GM23338 (cell line): ENCODE data around the gene HOXD9. TPM values are rescaled to one million over a fixed set of nuclear protein-coding genes. Genes with fewer than 3 reads are reported as not detected.

Experiments
- ATAC-seq: fragments of 200-7000 bp; cut with Tn5 transposase; 3 replicates; pipeline ENCODE4 v1.9.1; 2020
- DNase-seq: peaks from one replicate; pipeline ENCODE4 v3.0.0-alpha.2; 2015; ENCODE audit warnings: low spot score
- H2AFZ ChIP-seq: fragments of 200-600 bp; sonication (generic); 2 replicates; pipeline ENCODE4 v1.8.0; 2016; ENCODE audit warnings: antibody characterized with exemption, mild to moderate bottlenecking, moderate library complexity
- H3F3A ChIP-seq: fragments of 200-600 bp; sonication (generic); replicated peaks from 2 replicates; pipeline ENCODE4 v1.8.0; 2017; ENCODE audit warnings: antibody characterized with exemption, mixed run types, low read depth
- H3K27ac ChIP-seq: fragments of 200-600 bp; sonication (generic); 2 replicates; pipeline ENCODE4 v1.6.1; 2016; ENCODE audit warnings: low read depth
- H3K27me3 ChIP-seq: fragments of 200-600 bp; sonication (generic); 2 replicates; pipeline ENCODE4 v1.8.0; 2016; ENCODE audit warnings: mild to moderate bottlenecking, mixed run types, moderate library complexity; ENCODE audit not compliant: insufficient read depth
- H3K36me3 ChIP-seq: fragments of 200-600 bp; sonication (generic); 2 replicates; pipeline ENCODE4 v1.8.0; 2016; ENCODE audit warnings: mild to moderate bottlenecking; ENCODE audit not compliant: insufficient read depth
- H3K4me1 ChIP-seq: fragments of 200-600 bp; sonication (generic); 2 replicates; pipeline ENCODE4 v1.8.0; 2016; ENCODE audit warnings: mild to moderate bottlenecking, moderate library complexity; ENCODE audit not compliant: insufficient read depth
- H3K4me2 ChIP-seq: fragments of 200-600 bp; sonication (generic); 2 replicates; pipeline ENCODE4 v1.7.1; 2017; ENCODE audit warnings: mixed run types
- H3K4me3 ChIP-seq: fragments of 200-600 bp; sonication (generic); 2 replicates; pipeline ENCODE4 v1.6.1; 2016; ENCODE audit warnings: mixed run types
- H3K79me2 ChIP-seq: fragments of 200-600 bp; sonication (generic); replicated peaks from 2 replicates; pipeline ENCODE4 v1.8.0; 2017; ENCODE audit warnings: mild to moderate bottlenecking; ENCODE audit not compliant: insufficient read depth
- H3K9me2 ChIP-seq: fragments of 200-600 bp; sonication (generic); 2 replicates; pipeline ENCODE4 v1.8.0; 2017; ENCODE audit not compliant: insufficient read depth
- H4K20me1 ChIP-seq: fragments of 200-600 bp; sonication (generic); replicated peaks from 2 replicates; pipeline ENCODE4 v1.8.0; 2017; ENCODE audit warnings: mild to moderate bottlenecking; ENCODE audit not compliant: insufficient read depth
- H3K27ac Mint-ChIP-seq: 2 replicates; pipeline ENCODE4 v1.8.0; 2020; ENCODE audit warnings: inconsistent platforms, mild to moderate bottlenecking, moderate library complexity, mixed read lengths
- H3K27me3 Mint-ChIP-seq: 3 replicates; pipeline ENCODE4 v1.8.0; 2022; ENCODE audit warnings: low read depth, mild to moderate bottlenecking, moderate library complexity, mixed read lengths, inconsistent platforms; ENCODE audit not compliant: insufficient read depth, poor library complexity
- H3K36me3 Mint-ChIP-seq: 3 replicates; pipeline ENCODE4 v1.8.0; 2021; ENCODE audit warnings: low read depth, mild to moderate bottlenecking, inconsistent platforms, moderate library complexity, mixed read lengths
- H3K4me1 Mint-ChIP-seq: 3 replicates; pipeline ENCODE4 v1.8.0; 2020; ENCODE audit warnings: mild to moderate bottlenecking, inconsistent platforms, mixed read lengths
- H3K4me3 Mint-ChIP-seq: 3 replicates; pipeline ENCODE4 v1.8.0; 2021; ENCODE audit warnings: moderate library complexity, mild to moderate bottlenecking, inconsistent platforms, mixed read lengths
- H3K9me3 Mint-ChIP-seq: 3 replicates; pipeline ENCODE4 v1.8.0; 2020; ENCODE audit warnings: moderate library complexity, mild to moderate bottlenecking, inconsistent platforms, mixed read lengths
- EZH2 ChIP-seq: fragments of 200-600 bp; sonication (generic); IDR thresholded peaks from one replicate; pipeline ENCODE4 v1.8.0; 2017; ENCODE audit warnings: antibody characterized with exemption, mild to moderate bottlenecking, low read depth; ENCODE audit not compliant: unreplicated experiment
- EZH2phosphoT487 ChIP-seq: fragments of 200-600 bp; sonication (generic); IDR thresholded peaks from one replicate; pipeline ENCODE4 v1.8.1; 2018; ENCODE audit warnings: antibody characterized with exemption; ENCODE audit not compliant: unreplicated experiment
- POLR2AphosphoS5 ChIP-seq: IDR thresholded peaks from 2 replicates; pipeline ENCODE4 v1.6.1; 2016; ENCODE audit warnings: antibody characterized with exemption, low read depth
- polyA plus RNA-seq: library from polyadenylated mRNA; unstranded; fragments of >200 nt; fragmentation: Nextera tagmentation; extraction: Ambion mirVana; gene quantifications from 2 replicates; pipeline ENCODE4 v1.2.1, GENCODE V29; 2016
- total RNA-seq: library from RNA; depleted of rRNA; stranded (reverse); fragments of >200 nt; shearing (Covaris generic); gene quantifications from 2 replicates; pipeline ENCODE4 v1.2.3, GENCODE V29; 2014
- TF ChIP-seq, protein P1 (sequence below): fragments of 250-450 bp; sonication (Bioruptor Pico); IDR thresholded peaks from 2 replicates; pipeline ENCODE4 v1.5.0; 2020; ENCODE audit warnings: mild to moderate bottlenecking, moderate library complexity
- TF ChIP-seq, protein P2 (sequence below): IDR thresholded peaks from one replicate; pipeline ENCODE4 v1.6.1; 2018; ENCODE audit warnings: antibody characterized with exemption; ENCODE audit not compliant: unreplicated experiment

HOXD9 gene
- total and polyA plus RNA-seq, 2 experiments from 2014 or later: not detected

DNA sequence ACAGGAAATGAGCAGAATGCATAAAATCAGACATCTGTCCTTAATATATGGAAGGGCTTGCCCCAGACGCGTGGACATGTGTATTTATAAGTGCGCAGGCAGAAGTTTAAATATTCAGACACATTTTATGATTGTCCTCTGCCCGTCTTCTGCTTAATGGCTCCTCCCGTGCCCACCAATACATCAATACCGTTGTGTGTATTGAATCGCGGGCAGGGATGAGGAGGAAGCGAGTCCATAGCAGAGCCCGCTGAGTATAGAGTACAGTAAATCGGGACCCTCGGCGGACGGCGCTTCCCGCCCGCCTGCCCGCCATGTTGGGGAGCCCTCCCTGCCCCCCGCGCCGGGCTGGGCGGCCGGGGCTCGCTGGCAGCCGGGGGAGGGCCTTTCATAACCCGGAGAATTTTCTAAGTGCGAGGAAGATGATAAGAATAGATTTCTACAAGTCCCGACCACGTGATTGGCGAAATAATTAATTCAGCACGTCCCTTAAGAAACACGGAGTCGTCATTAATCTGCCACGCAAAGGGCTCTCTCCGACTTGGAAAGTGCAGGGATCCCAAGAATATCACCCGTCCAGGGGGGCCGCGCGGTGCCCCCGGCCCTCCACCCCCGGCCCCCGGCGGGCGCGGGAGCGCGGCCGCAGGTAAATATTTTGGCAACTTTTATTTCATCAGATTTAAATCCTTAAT is 34.4 kb downstream of the HOXD9 start, which contains the start of gene HOXD3 (continued):
- TF ChIP-seq, protein P1, sequence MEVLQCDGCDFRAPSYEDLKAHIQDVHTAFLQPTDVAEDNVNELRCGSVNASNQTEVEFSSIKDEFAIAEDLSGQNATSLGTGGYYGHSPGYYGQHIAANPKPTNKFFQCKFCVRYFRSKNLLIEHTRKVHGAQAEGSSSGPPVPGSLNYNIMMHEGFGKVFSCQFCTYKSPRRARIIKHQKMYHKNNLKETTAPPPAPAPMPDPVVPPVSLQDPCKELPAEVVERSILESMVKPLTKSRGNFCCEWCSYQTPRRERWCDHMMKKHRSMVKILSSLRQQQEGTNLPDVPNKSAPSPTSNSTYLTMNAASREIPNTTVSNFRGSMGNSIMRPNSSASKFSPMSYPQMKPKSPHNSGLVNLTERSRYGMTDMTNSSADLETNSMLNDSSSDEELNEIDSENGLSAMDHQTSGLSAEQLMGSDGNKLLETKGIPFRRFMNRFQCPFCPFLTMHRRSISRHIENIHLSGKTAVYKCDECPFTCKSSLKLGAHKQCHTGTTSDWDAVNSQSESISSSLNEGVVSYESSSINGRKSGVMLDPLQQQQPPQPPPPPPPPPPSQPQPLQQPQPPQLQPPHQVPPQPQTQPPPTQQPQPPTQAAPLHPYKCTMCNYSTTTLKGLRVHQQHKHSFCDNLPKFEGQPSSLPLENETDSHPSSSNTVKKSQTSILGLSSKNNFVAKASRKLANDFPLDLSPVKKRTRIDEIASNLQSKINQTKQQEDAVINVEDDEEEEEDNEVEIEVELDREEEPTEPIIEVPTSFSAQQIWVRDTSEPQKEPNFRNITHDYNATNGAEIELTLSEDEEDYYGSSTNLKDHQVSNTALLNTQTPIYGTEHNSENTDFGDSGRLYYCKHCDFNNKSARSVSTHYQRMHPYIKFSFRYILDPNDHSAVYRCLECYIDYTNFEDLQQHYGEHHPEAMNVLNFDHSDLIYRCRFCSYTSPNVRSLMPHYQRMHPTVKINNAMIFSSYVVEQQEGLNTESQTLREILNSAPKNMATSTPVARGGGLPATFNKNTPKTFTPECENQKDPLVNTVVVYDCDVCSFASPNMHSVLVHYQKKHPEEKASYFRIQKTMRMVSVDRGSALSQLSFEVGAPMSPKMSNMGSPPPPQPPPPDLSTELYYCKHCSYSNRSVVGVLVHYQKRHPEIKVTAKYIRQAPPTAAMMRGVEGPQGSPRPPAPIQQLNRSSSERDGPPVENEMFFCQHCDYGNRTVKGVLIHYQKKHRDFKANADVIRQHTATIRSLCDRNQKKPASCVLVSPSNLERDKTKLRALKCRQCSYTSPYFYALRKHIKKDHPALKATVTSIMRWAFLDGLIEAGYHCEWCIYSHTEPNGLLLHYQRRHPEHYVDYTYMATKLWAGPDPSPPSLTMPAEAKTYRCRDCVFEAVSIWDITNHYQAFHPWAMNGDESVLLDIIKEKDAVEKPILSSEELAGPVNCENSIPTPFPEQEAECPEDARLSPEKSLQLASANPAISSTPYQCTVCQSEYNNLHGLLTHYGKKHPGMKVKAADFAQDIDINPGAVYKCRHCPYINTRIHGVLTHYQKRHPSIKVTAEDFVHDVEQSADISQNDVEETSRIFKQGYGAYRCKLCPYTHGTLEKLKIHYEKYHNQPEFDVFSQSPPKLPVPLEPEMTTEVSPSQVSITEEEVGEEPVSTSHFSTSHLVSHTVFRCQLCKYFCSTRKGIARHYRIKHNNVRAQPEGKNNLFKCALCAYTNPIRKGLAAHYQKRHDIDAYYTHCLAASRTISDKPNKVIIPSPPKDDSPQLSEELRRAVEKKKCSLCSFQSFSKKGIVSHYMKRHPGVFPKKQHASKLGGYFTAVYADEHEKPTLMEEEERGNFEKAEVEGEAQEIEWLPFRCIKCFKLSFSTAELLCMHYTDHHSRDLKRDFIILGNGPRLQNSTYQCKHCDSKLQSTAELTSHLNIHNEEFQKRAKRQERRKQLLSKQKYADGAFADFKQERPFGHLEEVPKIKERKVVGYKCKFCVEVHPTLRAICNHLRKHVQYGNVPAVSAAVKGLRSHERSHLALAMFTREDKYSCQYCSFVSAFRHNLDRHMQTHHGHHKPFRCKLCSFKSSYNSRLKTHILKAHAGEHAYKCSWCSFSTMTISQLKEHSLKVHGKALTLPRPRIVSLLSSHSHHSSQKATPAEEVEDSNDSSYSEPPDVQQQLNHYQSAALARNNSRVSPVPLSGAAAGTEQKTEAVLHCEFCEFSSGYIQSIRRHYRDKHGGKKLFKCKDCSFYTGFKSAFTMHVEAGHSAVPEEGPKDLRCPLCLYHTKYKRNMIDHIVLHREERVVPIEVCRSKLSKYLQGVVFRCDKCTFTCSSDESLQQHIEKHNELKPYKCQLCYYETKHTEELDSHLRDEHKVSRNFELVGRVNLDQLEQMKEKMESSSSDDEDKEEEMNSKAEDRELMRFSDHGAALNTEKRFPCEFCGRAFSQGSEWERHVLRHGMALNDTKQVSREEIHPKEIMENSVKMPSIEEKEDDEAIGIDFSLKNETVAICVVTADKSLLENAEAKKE (CRISPR knock-in tag): no peak

DNA sequence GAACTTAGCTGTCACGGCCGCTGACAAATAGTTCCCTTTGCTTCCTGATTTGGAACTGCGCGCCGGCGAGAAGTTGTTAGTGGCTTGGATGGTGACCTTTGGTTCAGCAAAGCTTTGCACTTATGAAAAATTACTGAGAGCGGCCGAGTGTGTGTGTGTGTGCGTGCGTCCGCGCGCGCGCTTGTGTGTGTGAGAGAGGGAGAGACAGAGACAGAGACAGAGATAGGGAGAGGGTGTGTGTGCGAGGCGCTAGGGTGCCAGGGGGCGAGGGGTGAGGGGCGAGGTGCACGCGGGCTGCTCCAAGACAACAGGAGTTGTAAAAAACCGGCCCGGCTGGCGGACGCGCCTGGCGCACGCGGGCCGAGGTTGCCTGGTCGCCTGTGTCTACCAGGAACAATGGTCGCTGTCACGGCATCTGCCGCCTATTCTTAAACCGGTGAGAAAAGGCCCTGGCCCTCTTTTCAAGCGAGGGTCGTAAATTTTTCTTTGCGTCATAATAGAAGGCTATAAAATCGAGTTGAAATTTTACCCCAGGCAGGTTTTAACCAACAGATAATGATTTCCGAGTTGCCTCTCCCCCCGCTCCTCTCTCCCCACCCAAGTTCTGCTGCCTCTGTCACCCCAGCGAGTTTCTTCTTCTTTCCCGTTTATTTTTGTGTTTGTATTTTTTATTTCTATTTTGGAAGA is 35.1 kb downstream of the HOXD9 start:
- H3K79me2 ChIP-seq: no peaks in the 10 kb centered on the region
- DNase-seq (peak; percentile 69), ATAC-seq (peak; percentile 6)
- peaks cover 100% of the 10 kb centered on the region for H3K27me3 ChIP-seq
- H3K4me1 Mint-ChIP-seq: peaks cover 31% of the 10 kb centered on the region
- H3K36me3 ChIP-seq: no peaks in the 10 kb centered on the region
- H3K4me1 ChIP-seq: peaks cover 49% of the 10 kb centered on the region
- peaks cover 30% of the 10 kb centered on the region for H3F3A ChIP-seq
- no peak for TF ChIP-seq POLR2AphosphoS5
- TF ChIP-seq EZH2: peak; percentile 95
- TF ChIP-seq, protein P2, sequence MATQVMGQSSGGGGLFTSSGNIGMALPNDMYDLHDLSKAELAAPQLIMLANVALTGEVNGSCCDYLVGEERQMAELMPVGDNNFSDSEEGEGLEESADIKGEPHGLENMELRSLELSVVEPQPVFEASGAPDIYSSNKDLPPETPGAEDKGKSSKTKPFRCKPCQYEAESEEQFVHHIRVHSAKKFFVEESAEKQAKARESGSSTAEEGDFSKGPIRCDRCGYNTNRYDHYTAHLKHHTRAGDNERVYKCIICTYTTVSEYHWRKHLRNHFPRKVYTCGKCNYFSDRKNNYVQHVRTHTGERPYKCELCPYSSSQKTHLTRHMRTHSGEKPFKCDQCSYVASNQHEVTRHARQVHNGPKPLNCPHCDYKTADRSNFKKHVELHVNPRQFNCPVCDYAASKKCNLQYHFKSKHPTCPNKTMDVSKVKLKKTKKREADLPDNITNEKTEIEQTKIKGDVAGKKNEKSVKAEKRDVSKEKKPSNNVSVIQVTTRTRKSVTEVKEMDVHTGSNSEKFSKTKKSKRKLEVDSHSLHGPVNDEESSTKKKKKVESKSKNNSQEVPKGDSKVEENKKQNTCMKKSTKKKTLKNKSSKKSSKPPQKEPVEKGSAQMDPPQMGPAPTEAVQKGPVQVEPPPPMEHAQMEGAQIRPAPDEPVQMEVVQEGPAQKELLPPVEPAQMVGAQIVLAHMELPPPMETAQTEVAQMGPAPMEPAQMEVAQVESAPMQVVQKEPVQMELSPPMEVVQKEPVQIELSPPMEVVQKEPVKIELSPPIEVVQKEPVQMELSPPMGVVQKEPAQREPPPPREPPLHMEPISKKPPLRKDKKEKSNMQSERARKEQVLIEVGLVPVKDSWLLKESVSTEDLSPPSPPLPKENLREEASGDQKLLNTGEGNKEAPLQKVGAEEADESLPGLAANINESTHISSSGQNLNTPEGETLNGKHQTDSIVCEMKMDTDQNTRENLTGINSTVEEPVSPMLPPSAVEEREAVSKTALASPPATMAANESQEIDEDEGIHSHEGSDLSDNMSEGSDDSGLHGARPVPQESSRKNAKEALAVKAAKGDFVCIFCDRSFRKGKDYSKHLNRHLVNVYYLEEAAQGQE: no peak
- peak; percentile 97 for TF ChIP-seq EZH2phosphoT487
- no peaks in the 10 kb centered on the region for H3K36me3 Mint-ChIP-seq
- peaks cover 50% of the 10 kb centered on the region for H4K20me1 ChIP-seq
- H2AFZ ChIP-seq: no peak overlapping the region
- H3K27ac Mint-ChIP-seq: no peak overlapping the region
- H3K4me3 ChIP-seq: peak overlapping the region; percentile 34; the same call in 1 of the 2 replicates
- peak overlapping the region; percentile 65; the same call in 1 of the 2 replicates for H3K4me2 ChIP-seq
- H3K9me2 ChIP-seq: no peaks in the 10 kb centered on the region
- H3K4me3 Mint-ChIP-seq: no peak overlapping the region
- H3K27ac ChIP-seq: no peak overlapping the region
- H3K9me3 Mint-ChIP-seq: peaks cover 3% of the 10 kb centered on the region; the same call in 2 of the 3 replicates
- H3K27me3 Mint-ChIP-seq: peaks cover 99% of the 10 kb centered on the region
